Mesendoderm (in vitro differentiated cells): ENCODE measurements around the gene MVK.

ENCODE experiments used
- DNase-seq: peaks from one replicate; pipeline ENCODE4 v3.0.0; 2013
- H2AK5ac ChIP-seq: 2 replicates; pipeline ENCODE4 v1.6.1; 2013; ENCODE audit warnings: low read length, inconsistent platforms
- H2BK120ac ChIP-seq: 2 replicates; pipeline ENCODE4 v1.6.1; 2013; ENCODE audit warnings: low read depth, mild to moderate bottlenecking, low read length, moderate library complexity, mixed read lengths
- H2BK15ac ChIP-seq: replicated peaks from 2 replicates; pipeline ENCODE4 v1.6.1; 2013; ENCODE audit warnings: low read depth, mild to moderate bottlenecking, moderate library complexity
- H2BK5ac ChIP-seq: 2 replicates; pipeline ENCODE4 v1.6.1; 2013; ENCODE audit warnings: low read length, inconsistent platforms
- H3K18ac ChIP-seq: 2 replicates; pipeline ENCODE4 v1.6.1; 2013; ENCODE audit warnings: mild to moderate bottlenecking, low read length, mixed read lengths
- H3K23ac ChIP-seq: one replicate; pipeline ENCODE4 v1.6.1; 2013; ENCODE audit warnings: low read length
- H3K27ac ChIP-seq: 2 replicates; pipeline ENCODE4 v1.5.1; 2013; ENCODE audit warnings: low read depth, mild to moderate bottlenecking, inconsistent platforms, low read length, moderate library complexity
- H3K27me3 ChIP-seq: 2 replicates; pipeline ENCODE4 v1.6.1; 2013; ENCODE audit warnings: low read length, control low read depth, mild to moderate bottlenecking, inconsistent platforms; ENCODE audit not compliant: insufficient read depth, poor library complexity
- H3K36me3 ChIP-seq: 2 replicates; pipeline ENCODE4 v1.6.1; 2013; ENCODE audit warnings: low read length, inconsistent platforms; ENCODE audit not compliant: control insufficient read depth, insufficient read depth
- H3K4ac ChIP-seq: one replicate; pipeline ENCODE4 v1.6.1; 2013; ENCODE audit warnings: low read depth, mild to moderate bottlenecking, low read length, moderate library complexity
- H3K4me1 ChIP-seq: 2 replicates; pipeline ENCODE4 v1.6.1; 2013; ENCODE audit warnings: low read depth, low read length, inconsistent platforms; ENCODE audit not compliant: control insufficient read depth
- H3K4me2 ChIP-seq: 2 replicates; pipeline ENCODE4 v1.6.1; 2013; ENCODE audit warnings: low read length
- H3K4me3 ChIP-seq: 2 replicates; pipeline ENCODE4 v1.5.1; 2013; ENCODE audit warnings: mild to moderate bottlenecking, low read length
- H3K56ac ChIP-seq: one replicate; pipeline ENCODE4 v1.6.1; 2013; ENCODE audit warnings: low read length
- H3K79me1 ChIP-seq: 2 replicates; pipeline ENCODE4 v1.6.1; 2013; ENCODE audit warnings: low read length, inconsistent platforms
- H3K79me2 ChIP-seq: 2 replicates; pipeline ENCODE4 v1.6.1; 2013; ENCODE audit warnings: mild to moderate bottlenecking, low read length; ENCODE audit not compliant: control insufficient read depth, insufficient read depth
- H3K9ac ChIP-seq: 2 replicates; pipeline ENCODE4 v1.6.1; 2013; ENCODE audit warnings: low read length, inconsistent platforms
- H4K5ac ChIP-seq: one replicate; pipeline ENCODE4 v1.6.1; 2013; ENCODE audit warnings: low read length
- H4K8ac ChIP-seq: one replicate; pipeline ENCODE4 v1.6.1; 2013; ENCODE audit warnings: low read depth, mild to moderate bottlenecking, control low read depth, low read length, moderate library complexity
- WGBS: extraction: QIAGEN DNeasy Blood & Tissue Kit; methylation state at CpG from one replicate; pipeline ENCODE4 v1.1.7; 2013; ENCODE audit warnings: low lambda C conversion rate, missing lambda C conversion rate; ENCODE audit not compliant: insufficient coverage; ENCODE audit errors: extremely low coverage; 5-methylcytosine and 5-hydroxymethylcytosine counted together

The MVK gene

DNA sequence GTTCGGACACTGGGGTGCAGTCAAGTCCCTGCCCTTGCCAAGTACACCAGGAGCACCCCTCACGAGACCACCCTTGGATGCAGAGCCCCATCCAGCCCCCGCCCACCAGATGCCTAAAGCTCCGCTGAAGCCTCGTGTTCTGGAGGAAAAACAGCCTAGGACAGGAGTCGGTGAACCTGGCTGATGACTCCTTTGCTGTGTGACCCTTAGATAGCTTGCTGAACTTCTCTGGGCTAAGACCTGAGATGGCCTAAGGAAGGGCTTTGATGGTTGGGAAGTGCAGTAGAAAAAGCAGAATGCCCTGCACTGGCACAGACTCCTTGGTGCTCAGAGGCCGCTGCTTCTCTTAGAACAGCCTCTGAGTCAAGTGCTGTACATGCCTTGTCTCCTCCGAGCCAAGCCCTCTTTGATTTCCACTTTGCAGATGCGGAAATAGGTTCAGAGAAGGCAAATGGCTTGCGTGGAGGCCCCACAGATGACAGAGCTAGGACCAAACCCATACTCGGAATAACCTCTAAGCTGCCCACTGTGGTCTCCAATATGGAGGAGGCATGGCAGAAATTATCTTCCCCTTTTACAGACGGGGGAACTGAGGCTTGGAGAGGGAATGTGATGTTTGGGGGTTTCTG, 52.3 kb downstream of the MVK start:
- no peak overlapping the region for H2BK5ac ChIP-seq
- H3K4me1 ChIP-seq = no peaks in the 10 kb centered on the region
- no peaks in the 10 kb centered on the region for H3K27me3 ChIP-seq
- H2AK5ac ChIP-seq = no peak overlapping the region
- no peak overlapping the region for H3K56ac ChIP-seq
- H3K36me3 ChIP-seq = no peaks in the 10 kb centered on the region
- H3K18ac ChIP-seq = no peak overlapping the region
- no peak overlapping the region for H3K27ac ChIP-seq
- H3K79me1 ChIP-seq = no peaks in the 10 kb centered on the region
- H4K8ac ChIP-seq = no peak overlapping the region
- no peak overlapping the region for H3K9ac ChIP-seq
- no CpG with 5 or more reads among the region's 12 CpGs for WGBS
- no peak overlapping the region for H3K4me2 ChIP-seq
- no peak overlapping the region for H3K4ac ChIP-seq
- H2BK120ac ChIP-seq = no peak overlapping the region
- no peak for DNase-seq
- H2BK15ac ChIP-seq = no peak overlapping the region
- H3K79me2 ChIP-seq = no peaks in the 10 kb centered on the region
- no peak overlapping the region for H4K5ac ChIP-seq
- H3K23ac ChIP-seq = no peak overlapping the region
- no peak overlapping the region for H3K4me3 ChIP-seq

DNA sequence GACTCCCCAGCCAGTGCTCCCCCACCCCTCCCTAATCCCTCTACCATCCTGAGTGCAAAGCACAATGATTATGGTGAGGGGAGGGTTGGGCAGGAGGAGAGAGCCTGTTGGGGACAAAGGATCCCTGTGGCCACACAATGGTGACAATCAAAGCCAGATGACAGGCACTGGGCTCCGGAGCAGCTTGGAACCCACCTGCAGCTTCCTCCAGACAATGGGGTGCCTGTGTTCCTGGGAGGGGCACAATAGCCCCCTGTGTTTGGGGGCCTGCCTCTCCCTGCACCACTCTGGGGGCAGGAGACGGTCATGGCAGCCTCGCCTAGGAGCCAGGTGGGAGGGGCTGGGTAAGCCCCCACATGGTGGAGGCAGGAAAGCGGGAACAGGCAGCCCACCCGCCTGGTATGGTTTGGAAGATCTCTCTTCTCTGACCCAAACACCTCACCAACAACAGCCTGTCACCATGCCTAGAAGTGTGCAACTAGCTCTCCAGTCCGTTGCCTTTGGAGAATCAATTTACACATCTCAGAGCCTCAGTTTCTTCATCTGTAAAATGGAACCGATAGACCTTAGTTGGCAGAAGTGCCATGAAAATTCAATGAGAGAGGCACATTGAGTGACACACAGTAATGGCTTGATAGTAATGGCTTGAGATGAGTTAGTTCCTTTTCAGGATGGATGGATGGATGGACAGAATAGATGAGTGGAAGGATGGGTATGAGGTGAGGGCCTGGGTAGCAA, 53.0 kb downstream of the MVK start:
- H3K36me3 ChIP-seq = no peaks in the 10 kb centered on the region
- H3K9ac ChIP-seq = no peak overlapping the region
- no peak overlapping the region for H2BK120ac ChIP-seq
- no peaks in the 10 kb centered on the region for H3K79me2 ChIP-seq
- no peaks in the 10 kb centered on the region for H3K27me3 ChIP-seq
- H3K4ac ChIP-seq = no peak overlapping the region
- no peaks in the 10 kb centered on the region for H3K4me1 ChIP-seq
- no peak overlapping the region for H3K4me2 ChIP-seq
- no peak overlapping the region for H2AK5ac ChIP-seq
- WGBS = no CpG with 5 or more reads among the region's 7 CpGs
- H3K56ac ChIP-seq = no peak overlapping the region
- H3K18ac ChIP-seq = no peak overlapping the region
- H4K8ac ChIP-seq = no peak overlapping the region
- H2BK5ac ChIP-seq = no peak overlapping the region
- no peak overlapping the region for H2BK15ac ChIP-seq
- no peak overlapping the region for H4K5ac ChIP-seq
- DNase-seq = no peak
- H3K27ac ChIP-seq = no peak overlapping the region
- H3K4me3 ChIP-seq = no peak overlapping the region
- no peaks in the 10 kb centered on the region for H3K79me1 ChIP-seq
- H3K23ac ChIP-seq = no peak overlapping the region

DNA sequence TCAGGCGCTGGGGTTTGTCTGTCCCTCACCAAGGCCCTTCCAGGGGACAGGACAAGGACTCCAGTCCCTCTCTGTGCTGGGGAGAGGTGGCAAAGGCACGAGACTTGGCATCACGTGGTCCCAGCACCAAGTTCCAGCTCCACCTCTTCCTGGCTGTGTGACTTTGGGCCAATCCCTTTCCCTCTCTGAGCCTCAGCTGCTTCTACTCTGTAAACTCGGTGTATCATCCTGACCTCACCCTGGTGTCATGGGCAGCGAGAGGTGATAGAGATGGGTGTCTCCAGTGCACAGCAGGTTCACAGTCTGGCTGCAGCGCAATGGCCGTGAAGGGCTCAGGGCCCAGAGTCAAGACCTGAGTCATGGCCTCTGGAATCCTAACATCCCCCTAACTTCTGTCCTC, 54.0 kb downstream of the MVK start:
- no peaks in the 10 kb centered on the region for H3K4me1 ChIP-seq
- H2BK120ac ChIP-seq = no peak overlapping the region
- no peak overlapping the region for H2BK15ac ChIP-seq
- H4K8ac ChIP-seq = no peak overlapping the region
- no peak overlapping the region for H3K4me3 ChIP-seq
- H2BK5ac ChIP-seq = no peak overlapping the region
- H3K23ac ChIP-seq = no peak overlapping the region
- H3K27me3 ChIP-seq = no peaks in the 10 kb centered on the region
- H3K4me2 ChIP-seq = no peak overlapping the region
- H3K4ac ChIP-seq = no peak overlapping the region
- H3K79me1 ChIP-seq = no peaks in the 10 kb centered on the region
- no peak overlapping the region for H3K56ac ChIP-seq
- no peak overlapping the region for H3K9ac ChIP-seq
- H3K36me3 ChIP-seq = no peaks in the 10 kb centered on the region
- H3K27ac ChIP-seq = no peak overlapping the region
- WGBS = no CpG with 5 or more reads among the region's 7 CpGs
- H4K5ac ChIP-seq = no peak overlapping the region
- H2AK5ac ChIP-seq = no peak overlapping the region
- no peak overlapping the region for H3K18ac ChIP-seq
- no peak for DNase-seq
- no peaks in the 10 kb centered on the region for H3K79me2 ChIP-seq

DNA sequence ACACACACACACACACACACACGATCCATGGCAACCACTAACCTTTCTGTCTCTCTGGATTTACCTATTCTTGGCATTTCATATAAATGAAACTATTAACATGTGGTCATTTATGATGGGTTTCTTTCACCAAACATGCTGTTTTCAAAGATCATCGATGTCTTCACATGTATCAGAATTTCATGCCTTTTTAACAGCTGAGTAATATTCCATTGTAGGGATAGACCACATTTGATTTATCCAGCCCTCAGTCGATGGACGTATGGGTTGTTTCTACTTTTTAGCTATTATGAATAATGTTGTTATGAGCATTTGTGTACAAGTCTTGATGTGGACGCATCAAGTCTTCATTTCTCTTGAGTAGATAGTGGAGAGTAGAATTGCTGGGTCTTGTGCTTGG, 56.5 kb downstream of the MVK start:
- H3K79me1 ChIP-seq = no peaks in the 10 kb centered on the region
- H3K79me2 ChIP-seq = no peaks in the 10 kb centered on the region
- no CpG with 5 or more reads among the region's 5 CpGs for WGBS
- no peak overlapping the region for H4K5ac ChIP-seq
- no peak overlapping the region for H3K18ac ChIP-seq
- H3K9ac ChIP-seq = no peak overlapping the region
- H2AK5ac ChIP-seq = no peak overlapping the region
- no peak overlapping the region for H3K4me3 ChIP-seq
- no peak overlapping the region for H2BK15ac ChIP-seq
- H3K27me3 ChIP-seq = no peaks in the 10 kb centered on the region
- H3K4me1 ChIP-seq = no peaks in the 10 kb centered on the region
- H3K27ac ChIP-seq = no peak overlapping the region
- no peak overlapping the region for H4K8ac ChIP-seq
- no peak overlapping the region for H3K4ac ChIP-seq
- no peak for DNase-seq
- no peak overlapping the region for H3K4me2 ChIP-seq
- H3K36me3 ChIP-seq = no peaks in the 10 kb centered on the region
- H3K23ac ChIP-seq = no peak overlapping the region
- H2BK120ac ChIP-seq = no peak overlapping the region
- H2BK5ac ChIP-seq = no peak overlapping the region
- H3K56ac ChIP-seq = no peak overlapping the region

DNA sequence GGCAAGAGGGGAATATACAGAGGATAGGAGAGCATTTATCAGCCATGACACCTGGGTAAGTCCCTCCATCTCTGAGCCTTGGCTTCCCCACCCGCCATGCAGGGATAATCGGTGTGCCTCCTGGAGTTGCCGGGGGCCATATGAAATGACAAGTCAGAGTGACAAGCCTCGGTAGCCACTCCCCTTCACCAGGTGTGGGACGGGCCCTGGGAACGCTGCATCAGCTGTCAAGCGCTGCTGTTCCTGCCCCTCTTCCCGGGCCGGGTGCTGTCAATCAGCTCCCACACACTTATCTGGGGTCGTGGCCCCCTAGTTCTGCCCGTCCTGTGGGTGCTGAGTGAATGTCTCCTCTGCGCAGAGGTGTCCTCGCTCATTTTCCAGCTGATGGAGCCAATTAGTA, 57.2 kb downstream of the MVK start:
- H2BK5ac ChIP-seq = no peak overlapping the region
- H3K18ac ChIP-seq = no peak overlapping the region
- H3K79me1 ChIP-seq = no peaks in the 10 kb centered on the region
- no peaks in the 10 kb centered on the region for H3K79me2 ChIP-seq
- DNase-seq = no peak
- WGBS = no CpG with 5 or more reads among the region's 13 CpGs
- H3K56ac ChIP-seq = no peak overlapping the region
- H3K27ac ChIP-seq = no peak overlapping the region
- no peak overlapping the region for H3K23ac ChIP-seq
- H3K4me3 ChIP-seq = no peak overlapping the region
- no peak overlapping the region for H3K9ac ChIP-seq
- H3K36me3 ChIP-seq = no peaks in the 10 kb centered on the region
- H3K4ac ChIP-seq = no peak overlapping the region
- no peak overlapping the region for H4K5ac ChIP-seq
- no peak overlapping the region for H2BK15ac ChIP-seq
- no peaks in the 10 kb centered on the region for H3K4me1 ChIP-seq
- H3K4me2 ChIP-seq = no peak overlapping the region
- H2AK5ac ChIP-seq = no peak overlapping the region
- no peak overlapping the region for H2BK120ac ChIP-seq
- no peak overlapping the region for H4K8ac ChIP-seq
- no peaks in the 10 kb centered on the region for H3K27me3 ChIP-seq

DNA sequence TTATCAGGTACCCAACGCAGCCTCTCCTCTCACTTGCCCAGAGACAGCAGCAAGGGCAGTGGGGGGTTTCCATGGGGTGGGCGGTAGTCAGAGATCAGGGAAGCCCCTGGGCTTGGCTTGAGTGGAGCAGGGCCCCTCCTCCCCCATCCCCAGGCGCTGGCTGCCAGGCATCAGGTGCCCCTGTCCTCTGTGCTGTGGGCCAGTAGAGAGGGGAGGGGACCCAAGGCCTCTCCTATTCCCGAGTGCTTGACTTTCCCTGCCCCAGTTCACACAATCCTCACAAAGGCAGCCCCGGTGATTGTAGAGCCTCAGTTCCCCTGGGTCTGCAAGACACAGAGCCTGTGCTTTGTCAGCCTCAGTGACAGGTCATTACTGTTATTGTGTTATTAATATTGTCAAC, 57.7 kb downstream of the MVK start:
- H3K4ac ChIP-seq = no peak overlapping the region
- no peak overlapping the region for H2BK15ac ChIP-seq
- no peaks in the 10 kb centered on the region for H3K79me2 ChIP-seq
- no peak overlapping the region for H3K56ac ChIP-seq
- no peak overlapping the region for H2BK120ac ChIP-seq
- no CpG with 5 or more reads among the region's 5 CpGs for WGBS
- no peak overlapping the region for H4K5ac ChIP-seq
- H3K4me2 ChIP-seq = no peak overlapping the region
- no peak overlapping the region for H3K4me3 ChIP-seq
- no peak for DNase-seq
- H2BK5ac ChIP-seq = no peak overlapping the region
- H3K79me1 ChIP-seq = no peaks in the 10 kb centered on the region
- no peak overlapping the region for H4K8ac ChIP-seq
- H3K27me3 ChIP-seq = no peaks in the 10 kb centered on the region
- no peak overlapping the region for H3K18ac ChIP-seq
- no peak overlapping the region for H3K9ac ChIP-seq
- H3K4me1 ChIP-seq = no peaks in the 10 kb centered on the region
- H3K36me3 ChIP-seq = no peaks in the 10 kb centered on the region
- H3K23ac ChIP-seq = no peak overlapping the region
- H2AK5ac ChIP-seq = no peak overlapping the region
- H3K27ac ChIP-seq = no peak overlapping the region
